Kidney (tissue), 14 donors: ENCODE data around the gene CBY1. TPM values are rescaled to one million over a fixed set of nuclear protein-coding genes. Genes with fewer than 3 reads are reported as not detected.
"Not testable (repeated sequence)": the region's sequence is repeated elsewhere in the genome, so short reads cannot be mapped to it uniquely, and the experiment has no call there.

Source experiments
- DNase-seq, 5 donors: peaks; one replicate each; pipeline ENCODE4 v3.0.0-alpha.2; 2013 to 2020
- FAIRE-seq: peaks from 2 replicates; lab custom pipeline; 2012; peaks lifted over from hg19 to GRCh38; lab: Jason Lieb, UNC
- H3K27ac ChIP-seq, 2 donors: one replicate each; pipeline ENCODE4 v1.7.0; 2013; ENCODE audit warnings: low read depth in 2 of 2, low read length in 2 of 2, inconsistent platforms in 1 of 2
- H3K27me3 ChIP-seq: one replicate; pipeline ENCODE4 v1.7.1; 2013; ENCODE audit warnings: low read length, inconsistent platforms; ENCODE audit not compliant: control insufficient read depth, insufficient read depth
- H3K36me3 ChIP-seq, 3 donors: one replicate each; pipeline versions ENCODE4 v1.7.0 to v1.7.1; 2013; ENCODE audit warnings: low read length in 3 of 3, control low read depth in 1 of 3, inconsistent platforms in 1 of 3; ENCODE audit not compliant: insufficient read depth in 3 of 3, control insufficient read depth in 2 of 3
- H3K4me1 ChIP-seq, 3 donors: one replicate each; pipeline versions ENCODE4 v1.7.0 to v1.7.1; 2013; ENCODE audit warnings: low read length in 3 of 3, inconsistent platforms in 1 of 3, low read depth in 1 of 3; ENCODE audit not compliant: control insufficient read depth in 2 of 3, insufficient read depth in 2 of 3
- H3K4me3 ChIP-seq, 3 donors: one replicate each; pipeline versions ENCODE4 v1.7.0 to v1.8.1; 2013; ENCODE audit warnings: low read length in 3 of 3, control low read depth in 1 of 3, inconsistent platforms in 1 of 3
- H3K9ac ChIP-seq, 3 donors: one replicate each; pipeline versions ENCODE4 v1.7.0 to v1.7.1; 2013; ENCODE audit warnings: low read length in 3 of 3, control low read depth in 1 of 3, inconsistent platforms in 1 of 3
- H3K9me3 ChIP-seq, 3 donors: one replicate each; pipeline versions ENCODE4 v1.7.0 to v1.7.1; 2013; ENCODE audit warnings: low read length in 3 of 3, control low read depth in 1 of 3, inconsistent platforms in 1 of 3; ENCODE audit not compliant: control insufficient read depth in 2 of 3, insufficient read depth in 1 of 3
- CTCF ChIP-seq: IDR thresholded peaks from 3 replicates; pipeline ENCODE4 v1.5.1; 2012; ENCODE audit warnings: mild to moderate bottlenecking, moderate library complexity, borderline replicate concordance; ENCODE audit not compliant: insufficient read depth; ENCODE audit errors: extremely low read depth
- intact Hi-C: fragments of 100-400 bp; cut with DNase I; formaldehyde crosslinking; loops from one replicate; pipeline ENCODE4 v1.11.1; 2022
- polyA plus RNA-seq: library from polyadenylated mRNA; stranded (reverse); fragments of 350-450 nt; fragmentation: Illumina TruSeq; extraction: RNeasy Lipid Tissue Mini Kit (QIAGEN cat#74804); gene quantifications from one replicate; pipeline ENCODE4 v1.2.3, GENCODE V29; 2014; ENCODE audit warnings: low read depth, low replicate concordance; ENCODE audit not compliant: insufficient read depth
- total RNA-seq: library from RNA; stranded (reverse); fragmentation: NEBNext Ultra II Directional; extraction: Animal tissue kit (Norgen Biotek cat#: 25700); gene quantifications from one replicate; pipeline ENCODE4 v1.2.1, GENCODE V29; 2021
- donor health status: control.
- donor health status: control.
- donor health status: control.
- donor health status: control.
- donor health status: control.
- donor health status: DM: yes; HTN: yes; CAD: no.
- donor health status: Normal renal cell carcinoma (clear cell type).

Gene CBY1
- total and polyA plus RNA-seq, 2 donors from 2014 or later: 36.0 to 67.2 TPM

- TF ChIP-seq CTCF: no peak
- no peak for FAIRE-seq
- H3K9ac ChIP-seq: no peak overlapping the region
Measured at GRCh38 chr22:38638728-38639127, 17.7 kb upstream of the CBY1 start.

GRCh38 chr22:38641476-38642040, 14.9 kb upstream of the CBY1 start:
- FAIRE-seq: no peak
- intact Hi-C loops: no loop called here
- H3K27me3 ChIP-seq: no peaks in the 10 kb centered on the region
- H3K36me3 ChIP-seq: no peaks in the 10 kb centered on the region
- no peak overlapping the region for H3K27ac ChIP-seq
- no peaks in the 10 kb centered on the region for H3K9me3 ChIP-seq
- no peak overlapping the region for H3K9ac ChIP-seq
- no peak for TF ChIP-seq CTCF
- H3K4me3 ChIP-seq: no peak overlapping the region
- DNase-seq: no peak
- no peaks in the 10 kb centered on the region for H3K4me1 ChIP-seq

More at GRCh38 chr22:38638728-38639127, 17.7 kb upstream of the CBY1 start:
- no peak overlapping the region for H3K4me3 ChIP-seq
- H3K27ac ChIP-seq: no peak overlapping the region
- H3K9me3 ChIP-seq: no peaks in the 10 kb centered on the region
- H3K4me1 ChIP-seq: no peaks in the 10 kb centered on the region
- H3K27me3 ChIP-seq: no peaks in the 10 kb centered on the region
- intact Hi-C loops: no loop called here
- H3K36me3 ChIP-seq: peaks cover 0 to 4% (median 0%) of the 10 kb centered on the region in 3 donors
- DNase-seq: no peak

- H3K4me1 ChIP-seq, H3K36me3 ChIP-seq, H3K4me3 ChIP-seq, DNase-seq, H3K27ac ChIP-seq, H3K9me3 ChIP-seq, H3K27me3 ChIP-seq, intact Hi-C loops, H3K9ac ChIP-seq: not testable (repeated sequence)
- peak; percentile 35 for FAIRE-seq
Measured at GRCh38 chr22:38644245-38644644, 12.2 kb upstream of the CBY1 start.

GRCh38 chr22:38645430-38645829, 11.0 kb upstream of the CBY1 start:
- intact Hi-C loops: no loop called here
- no peak for DNase-seq
- no peak overlapping the region for H3K27ac ChIP-seq
- H3K9ac ChIP-seq: no peak overlapping the region
- TF ChIP-seq CTCF: no peak
- H3K27me3 ChIP-seq: no peaks in the 10 kb centered on the region
- no peaks in the 10 kb centered on the region for H3K36me3 ChIP-seq
- no peaks in the 10 kb centered on the region for H3K4me1 ChIP-seq
- FAIRE-seq: no peak
- no peak overlapping the region for H3K4me3 ChIP-seq
- H3K9me3 ChIP-seq: no peaks in the 10 kb centered on the region
